BLaER1 treated with 17β-estradiol and CSF1 and Interleukin-3, amounts not matched to agents 10 nM and 100 nM (cell line): ENCODE results near the gene ADM2.
"Not testable (repeated sequence)": the region's sequence is repeated elsewhere in the genome, so short reads cannot be mapped to it uniquely, and the experiment has no call there.

ENCODE experiments used
- H3K27ac ChIP-seq, 11 experiments: shearing (Covaris generic); formaldehyde crosslinking; 2 replicates each; pipeline ENCODE4 v1.8.1; 2022
- H3K27me3 ChIP-seq, 11 experiments: shearing (Covaris generic); formaldehyde crosslinking; 2 replicates each; pipeline ENCODE4 v1.8.1; 2022
- H3K36me3 ChIP-seq, 11 experiments: shearing (Covaris generic); formaldehyde crosslinking; 2 replicates each; pipeline ENCODE4 v1.8.1; 2022
- H3K4me1 ChIP-seq, 10 experiments: shearing (Covaris generic); formaldehyde crosslinking; 2 replicates each; pipeline ENCODE4 v1.8.1; 2022
- H3K4me2 ChIP-seq, 11 experiments: shearing (Covaris generic); formaldehyde crosslinking; 2 replicates each; pipeline ENCODE4 v1.8.1; 2022
- H3K4me3 ChIP-seq, 10 experiments: shearing (Covaris generic); formaldehyde crosslinking; 2 replicates each; pipeline ENCODE4 v1.8.1; 2022
- H3K9ac ChIP-seq, 11 experiments: shearing (Covaris generic); formaldehyde crosslinking; 2 replicates each; pipeline ENCODE4 v1.8.1; 2022
- H3K9me3 ChIP-seq, 11 experiments: shearing (Covaris generic); formaldehyde crosslinking; replicated peaks in 1 of 11; 2 replicates each; pipeline ENCODE4 v1.8.1; 2022
- H4K20me1 ChIP-seq, 11 experiments: shearing (Covaris generic); formaldehyde crosslinking; 2 replicates each; pipeline ENCODE4 v1.8.1; 2022
- Cebpa-rat ChIP-seq, 11 experiments: shearing (Covaris generic); IDR thresholded peaks; 2 replicates each; pipeline ENCODE4 v1.8.1; 2022

Gene ADM2

GRCh38 chr22:50481440-50482106 is at the start of gene ADM2:
Gene ADM2, plus strand, starts transcription at chr22:50481543. Its CDS starts 305 bp downstream, at chr22:50481848.
- peaks cover 33 to 85% (median 77%) of the 10 kb centered on the region in 10 experiments for H3K4me1 ChIP-seq
- H3K27ac ChIP-seq: peak within 1 kb of the TSS; percentile 28 to 84 (median 59); a peak in 19 of 22 replicates
- H4K20me1 ChIP-seq: peaks cover 0 to 38% (median 10%) of the 10 kb centered on the region in 11 experiments; a peak in 12 of 22 replicates
- peak within 1 kb of the TSS; percentile 12 to 87 (median 73) for H3K9ac ChIP-seq
- H3K27me3 ChIP-seq: peaks cover 23 to 49% (median 35%) of the 10 kb centered on the region in 11 experiments
- H3K4me3 ChIP-seq: peak within 1 kb of the TSS; percentile 56 to 73 (median 64)
- H3K9me3 ChIP-seq: no peaks in the 10 kb centered on the region; a peak in 3 of 22 replicates
- no peak for TF ChIP-seq Cebpa-rat (IDR thresholded peaks at IDR 0.05)
- H3K36me3 ChIP-seq: no peaks in the 10 kb centered on the region
- peak within 1 kb of the TSS; percentile 85 to 99 (median 93) for H3K4me2 ChIP-seq

GRCh38 chr22:50432131-50432876 is 49.0 kb upstream of the ADM2 start:
- Histone ChIP-seq H3K4me3 (no peak overlapping the region), H3K27me3 (no peaks in the 10 kb centered on the region; a peak in 1 of 22 replicates), H3K36me3 (peaks cover 59 to 84% (median 69%) of the 10 kb centered on the region in 11 experiments)

GRCh38 chr22:50432877-50433510 is 48.3 kb upstream of the ADM2 start:
- peaks cover 60 to 84% (median 70%) of the 10 kb centered on the region in 11 experiments for H3K36me3 ChIP-seq

More at GRCh38 chr22:50432131-50432876, 49.0 kb upstream of the ADM2 start:
- Histone ChIP-seq H3K27ac (no peak overlapping the region), H3K4me2 (no peak overlapping the region), H4K20me1 (peaks cover 17 to 57% (median 41%) of the 10 kb centered on the region in 11 experiments; a peak in 21 of 22 replicates), H3K9ac (no peak overlapping the region), H3K4me1 (peaks cover 11 to 27% (median 26%) of the 10 kb centered on the region in 10 experiments; a peak in 19 of 20 replicates), H3K9me3 (no peaks in the 10 kb centered on the region)
- no peak for TF ChIP-seq Cebpa-rat (IDR thresholded peaks at IDR 0.05)

GRCh38 chr22:50434849-50435248 is 46.5 kb upstream of the ADM2 start:
- H3K36me3 ChIP-seq: peaks cover 60 to 84% (median 70%) of the 10 kb centered on the region in 11 experiments
- H3K27me3 ChIP-seq: no peaks in the 10 kb centered on the region; a peak in 1 of 22 replicates
- peak overlapping the region in 4 of 11 experiments; percentile 28 to 71 (median 69); a peak in 4 of 22 replicates for H3K27ac ChIP-seq
- H3K9me3 ChIP-seq: no peaks in the 10 kb centered on the region
- H3K4me2 ChIP-seq: peak overlapping the region; percentile 12 to 96 (median 81); a peak in 18 of 22 replicates
- H3K9ac ChIP-seq: peak overlapping the region in 3 of 11 experiments; percentile 67 to 70 (median 67); a peak in 2 of 22 replicates
- peaks cover 17 to 80% (median 61%) of the 10 kb centered on the region in 11 experiments; a peak in 21 of 22 replicates for H4K20me1 ChIP-seq
- peaks cover 23 to 53% (median 39%) of the 10 kb centered on the region in 10 experiments for H3K4me1 ChIP-seq
- H3K4me3 ChIP-seq: no peak overlapping the region
- TF ChIP-seq Cebpa-rat (IDR thresholded peaks at IDR 0.05): no peak

More at GRCh38 chr22:50432877-50433510, 48.3 kb upstream of the ADM2 start:
- Histone ChIP-seq H3K4me1 (peaks cover 11 to 34% (median 27%) of the 10 kb centered on the region in 10 experiments; a peak in 19 of 20 replicates), H4K20me1 (peaks cover 17 to 64% (median 45%) of the 10 kb centered on the region in 11 experiments; a peak in 21 of 22 replicates)
- not testable (repeated sequence) for H3K9ac ChIP-seq, H3K27me3 ChIP-seq, H3K4me3 ChIP-seq, H3K4me2 ChIP-seq, H3K27ac ChIP-seq, H3K9me3 ChIP-seq

- peaks cover 23 to 59% (median 45%) of the 10 kb centered on the region in 10 experiments for H3K4me1 ChIP-seq
- peak overlapping the region in 6 of 11 experiments; percentile 4 to 71 (median 48); a peak in 9 of 22 replicates for H3K27ac ChIP-seq
- H3K9ac ChIP-seq: peak overlapping the region in 8 of 11 experiments; percentile 1 to 70 (median 44); a peak in 13 of 22 replicates
- H3K27me3 ChIP-seq: no peaks in the 10 kb centered on the region; a peak in 1 of 22 replicates
- no peaks in the 10 kb centered on the region for H3K9me3 ChIP-seq
- peaks cover 60 to 84% (median 70%) of the 10 kb centered on the region in 11 experiments for H3K36me3 ChIP-seq
- peak overlapping the region in 2 of 10 experiments; percentile 4 to 41; a peak in 2 of 20 replicates for H3K4me3 ChIP-seq
- no peak for TF ChIP-seq Cebpa-rat (IDR thresholded peaks at IDR 0.05)
- H4K20me1 ChIP-seq: peaks cover 17 to 80% (median 66%) of the 10 kb centered on the region in 11 experiments; a peak in 21 of 22 replicates
- peak overlapping the region; percentile 20 to 96 (median 81); a peak in 19 of 22 replicates for H3K4me2 ChIP-seq
These were observed 45.9 kb upstream of the ADM2 start for GRCh38 chr22:50435291-50436014.

- Histone ChIP-seq H4K20me1 (peaks cover 17 to 80% (median 70%) of the 10 kb centered on the region in 11 experiments; a peak in 21 of 22 replicates), H3K4me2 (peak overlapping the region; percentile 20 to 96 (median 81); a peak in 19 of 22 replicates), H3K27ac (peak overlapping the region in 6 of 11 experiments; percentile 4 to 71 (median 61); a peak in 9 of 22 replicates), H3K9me3 (no peaks in the 10 kb centered on the region), H3K9ac (peak overlapping the region in 8 of 11 experiments; percentile 1 to 70 (median 44); a peak in 13 of 22 replicates), H3K4me1 (peaks cover 23 to 66% (median 53%) of the 10 kb centered on the region in 10 experiments), H3K36me3 (peaks cover 59 to 84% (median 70%) of the 10 kb centered on the region in 11 experiments), H3K27me3 (no peaks in the 10 kb centered on the region; a peak in 1 of 22 replicates), H3K4me3 (peak overlapping the region in 3 of 10 experiments; percentile 4 to 41 (median 36); a peak in 4 of 20 replicates)
- no peak for TF ChIP-seq Cebpa-rat (IDR thresholded peaks at IDR 0.05)
These were observed 45.1 kb upstream of the ADM2 start for GRCh38 chr22:50436015-50436830.

GRCh38 chr22:50436841-50437341 is 44.5 kb upstream of the ADM2 start:
- peaks cover 17 to 80% (median 71%) of the 10 kb centered on the region in 11 experiments; a peak in 21 of 22 replicates for H4K20me1 ChIP-seq
- peak overlapping the region in 5 of 11 experiments; percentile 1 to 70 (median 67); a peak in 8 of 22 replicates for H3K9ac ChIP-seq
- peaks cover 58 to 84% (median 70%) of the 10 kb centered on the region in 11 experiments for H3K36me3 ChIP-seq
- no peak for TF ChIP-seq Cebpa-rat (IDR thresholded peaks at IDR 0.05)
- H3K27ac ChIP-seq: peak overlapping the region in 4 of 11 experiments; percentile 53 to 71 (median 69); a peak in 7 of 22 replicates
- no peaks in the 10 kb centered on the region for H3K9me3 ChIP-seq
- H3K4me2 ChIP-seq: peak overlapping the region in 8 of 11 experiments; percentile 73 to 96 (median 86); a peak in 16 of 22 replicates
- H3K27me3 ChIP-seq: no peaks in the 10 kb centered on the region; a peak in 1 of 22 replicates
- peaks cover 23 to 73% (median 58%) of the 10 kb centered on the region in 10 experiments for H3K4me1 ChIP-seq
- peak overlapping the region in 1 of 10 experiments; percentile 36; a peak in 1 of 20 replicates for H3K4me3 ChIP-seq
